GM18909 (cell line): ENCODE results near the gene BCAN.

ENCODE experiments used
- ATAC-seq: cut with Tn5 transposase; IDR thresholded peaks from one replicate; pipeline ENCODE4 v1.9.1; 2021; ENCODE audit warnings: mild to moderate bottlenecking; ENCODE audit not compliant: unreplicated experiment, poor library complexity

Gene BCAN

DNA sequence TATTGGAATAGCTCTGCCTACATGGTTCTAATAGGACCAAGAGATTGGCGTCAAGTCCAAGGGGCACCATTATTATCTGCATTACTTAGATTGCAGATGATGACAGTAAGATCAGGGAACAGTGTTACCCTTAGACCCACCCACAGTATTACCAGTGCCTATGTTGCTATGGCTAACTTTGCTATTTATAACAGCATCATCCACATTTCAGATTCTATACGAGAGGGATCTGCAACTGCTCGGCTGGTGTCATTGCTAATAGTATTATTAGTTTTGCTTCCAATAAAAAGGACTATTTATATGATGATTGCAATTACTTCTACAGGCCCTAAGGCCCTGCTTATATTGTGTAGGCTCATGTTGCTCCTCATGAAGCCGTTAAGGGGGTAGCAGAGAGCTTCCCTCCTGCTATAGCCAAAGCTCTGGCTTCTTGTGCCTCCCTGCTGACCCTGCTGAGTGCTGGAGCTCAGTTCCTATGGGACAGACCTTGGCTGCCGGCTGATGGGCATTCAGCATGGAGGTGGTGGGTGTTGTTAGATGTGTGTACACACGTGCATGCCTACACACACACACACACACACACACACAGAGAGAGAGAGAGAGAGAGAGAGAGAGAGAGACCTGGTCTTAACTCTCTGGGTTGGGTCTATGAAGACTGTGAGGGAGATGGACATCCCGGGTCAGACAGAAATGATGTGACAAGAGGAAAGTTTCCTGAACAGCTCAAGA is 1.3 kb downstream of the BCAN start:
- no peak for ATAC-seq

DNA sequence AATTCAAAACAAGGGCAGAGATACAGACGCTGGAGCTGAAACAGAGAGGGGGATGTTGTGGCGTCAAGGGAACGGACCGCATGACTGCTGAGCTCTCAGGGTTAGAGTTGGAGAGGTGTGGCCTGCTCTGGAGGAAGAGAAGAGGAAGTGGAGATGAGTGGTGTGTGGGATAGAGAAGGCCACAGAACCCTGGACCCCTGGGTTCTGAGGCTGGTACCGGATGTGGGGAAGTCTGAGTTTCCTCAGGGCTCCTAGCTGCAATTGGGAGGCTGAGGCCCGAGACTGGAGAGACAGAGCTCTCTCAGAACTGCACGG is 1.8 kb downstream of the BCAN start:
- ATAC-seq, result no peak

DNA sequence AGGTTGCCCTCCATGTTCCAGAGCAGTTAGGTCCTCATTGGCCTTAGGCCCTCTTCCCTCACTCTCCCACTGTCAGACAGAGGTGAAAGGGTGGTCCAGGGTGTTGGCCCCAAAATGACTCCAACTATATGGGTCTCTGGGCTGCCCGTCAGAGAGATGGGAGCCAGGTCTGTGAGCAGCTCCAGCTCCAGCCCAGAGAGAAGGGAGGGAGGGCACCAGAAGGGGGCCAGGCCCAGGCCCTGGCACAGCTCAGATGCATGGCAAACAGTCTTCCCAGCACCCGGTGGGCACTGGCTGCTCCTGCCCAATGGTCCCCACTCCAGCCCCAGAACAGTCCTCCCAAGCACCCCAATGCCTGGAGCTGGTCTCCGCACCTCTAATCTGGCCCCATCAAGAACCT is 2.2 kb downstream of the BCAN start:
- no peak for ATAC-seq

DNA sequence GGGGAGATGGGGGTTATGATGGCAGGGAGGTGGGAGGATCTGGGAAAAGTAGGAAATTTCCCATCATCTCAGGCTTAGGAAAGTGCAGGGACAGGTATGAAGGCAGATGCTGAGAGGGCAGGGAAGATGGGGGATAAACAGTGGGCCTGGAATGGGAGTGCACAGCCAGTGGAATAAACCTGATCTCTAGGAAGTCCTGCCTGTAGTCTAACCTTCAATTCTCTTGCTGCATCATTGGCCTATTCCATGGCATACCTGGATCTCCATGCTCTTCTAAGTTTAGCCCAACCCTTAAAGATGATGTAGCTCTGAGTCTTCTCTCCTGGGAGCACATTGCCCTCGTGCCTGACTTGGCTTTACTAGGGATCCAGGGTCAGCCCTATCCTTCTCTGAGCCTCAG is 2.7 kb downstream of the BCAN start:
- no peak for ATAC-seq

DNA sequence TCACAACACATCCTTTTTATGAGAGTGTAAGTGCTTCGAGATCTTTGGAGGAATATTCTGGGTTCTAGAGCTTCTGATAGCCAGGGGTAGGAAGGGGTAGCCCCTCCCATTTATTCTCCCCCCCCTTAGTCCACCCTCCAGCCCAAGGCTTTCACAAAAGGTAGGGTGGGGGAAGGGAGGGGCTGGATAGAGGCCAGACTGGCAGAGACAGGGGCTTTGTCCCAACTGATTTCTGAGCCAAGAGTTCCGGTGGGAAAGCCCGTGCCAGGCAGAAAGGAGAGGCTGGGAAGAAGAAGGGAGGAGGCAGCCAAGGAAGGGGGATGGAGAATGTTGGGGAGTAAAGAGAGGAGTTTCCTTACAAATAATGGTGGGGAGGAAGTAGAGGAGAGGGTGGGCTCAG is 3.1 kb downstream of the BCAN start:
- ATAC-seq, result no peak

DNA sequence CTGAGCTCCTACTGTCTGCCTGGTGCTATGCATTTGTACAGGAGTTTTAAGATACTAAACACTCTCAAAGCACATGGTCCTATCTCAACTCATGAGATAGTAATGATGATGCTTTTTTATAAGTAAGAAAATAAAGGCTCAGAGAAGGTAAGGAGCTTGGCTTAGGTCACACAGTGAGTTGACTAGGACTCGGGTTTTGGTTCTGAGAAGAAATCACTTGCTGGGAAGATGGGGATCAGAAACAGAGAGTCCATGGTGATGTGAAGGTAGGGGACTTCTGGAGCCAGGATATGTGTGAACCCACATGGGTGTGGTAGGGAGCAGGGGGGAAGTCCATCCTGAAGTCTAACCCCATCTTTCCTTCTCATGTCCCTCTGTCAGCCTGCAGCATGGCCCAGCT is 3.7 kb downstream of the BCAN start:
- ATAC-seq, result no peak

DNA sequence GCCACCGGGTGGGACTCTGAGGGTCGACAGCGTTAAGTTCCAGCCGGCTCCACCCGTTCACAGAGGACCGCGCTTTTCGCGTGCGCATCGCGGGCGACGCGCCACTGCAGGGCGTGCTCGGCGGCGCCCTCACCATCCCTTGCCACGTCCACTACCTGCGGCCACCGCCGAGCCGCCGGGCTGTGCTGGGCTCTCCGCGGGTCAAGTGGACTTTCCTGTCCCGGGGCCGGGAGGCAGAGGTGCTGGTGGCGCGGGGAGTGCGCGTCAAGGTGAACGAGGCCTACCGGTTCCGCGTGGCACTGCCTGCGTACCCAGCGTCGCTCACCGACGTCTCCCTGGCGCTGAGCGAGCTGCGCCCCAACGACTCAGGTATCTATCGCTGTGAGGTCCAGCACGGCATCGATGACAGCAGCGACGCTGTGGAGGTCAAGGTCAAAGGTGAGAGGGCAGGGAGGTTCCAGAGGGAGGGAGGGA is 4.9 kb downstream of the BCAN start:
- no peak for ATAC-seq

DNA sequence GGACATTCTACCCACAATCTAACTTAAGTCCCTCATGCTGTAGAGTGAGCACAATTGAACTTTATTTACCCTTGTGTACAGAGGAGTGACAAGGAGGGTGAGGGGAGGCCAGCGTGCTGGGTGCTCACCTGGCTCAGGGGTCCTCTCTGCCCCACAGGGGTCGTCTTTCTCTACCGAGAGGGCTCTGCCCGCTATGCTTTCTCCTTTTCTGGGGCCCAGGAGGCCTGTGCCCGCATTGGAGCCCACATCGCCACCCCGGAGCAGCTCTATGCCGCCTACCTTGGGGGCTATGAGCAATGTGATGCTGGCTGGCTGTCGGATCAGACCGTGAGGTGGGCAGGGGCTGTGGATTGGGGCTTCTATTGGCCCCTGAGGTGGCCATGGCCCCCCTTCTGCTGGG is 5.4 kb downstream of the BCAN start:
- ATAC-seq, result no peak

DNA sequence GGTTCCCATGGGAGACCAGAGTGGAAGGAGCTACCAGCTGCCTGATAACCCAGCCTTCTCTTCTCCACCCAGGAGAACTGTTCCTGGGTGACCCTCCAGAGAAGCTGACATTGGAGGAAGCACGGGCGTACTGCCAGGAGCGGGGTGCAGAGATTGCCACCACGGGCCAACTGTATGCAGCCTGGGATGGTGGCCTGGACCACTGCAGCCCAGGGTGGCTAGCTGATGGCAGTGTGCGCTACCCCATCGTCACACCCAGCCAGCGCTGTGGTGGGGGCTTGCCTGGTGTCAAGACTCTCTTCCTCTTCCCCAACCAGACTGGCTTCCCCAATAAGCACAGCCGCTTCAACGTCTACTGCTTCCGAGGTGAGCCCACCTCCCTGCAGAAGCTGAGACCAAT is 6.6 kb downstream of the BCAN start:
- ATAC-seq, result no peak

DNA sequence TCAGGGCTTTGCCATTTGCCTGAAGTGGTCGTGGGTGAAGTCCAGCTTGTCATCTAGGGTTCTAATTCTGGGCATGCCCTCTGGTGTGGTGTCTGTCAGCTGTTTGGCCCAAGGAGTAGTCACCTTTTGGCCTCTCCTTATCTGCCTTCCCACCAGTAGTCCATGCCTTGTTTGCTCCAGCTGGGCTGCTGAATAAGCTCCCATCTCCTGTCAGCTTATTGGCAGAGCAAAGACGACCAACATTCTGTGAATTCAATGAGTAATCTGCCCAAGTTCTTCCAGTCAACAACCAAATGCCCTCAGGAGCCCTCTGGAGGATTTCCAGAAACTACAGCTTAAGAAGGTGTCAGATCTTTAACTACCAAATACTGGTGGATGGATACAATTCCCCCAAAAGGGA is 7.0 kb downstream of the BCAN start:
- no peak for ATAC-seq

DNA sequence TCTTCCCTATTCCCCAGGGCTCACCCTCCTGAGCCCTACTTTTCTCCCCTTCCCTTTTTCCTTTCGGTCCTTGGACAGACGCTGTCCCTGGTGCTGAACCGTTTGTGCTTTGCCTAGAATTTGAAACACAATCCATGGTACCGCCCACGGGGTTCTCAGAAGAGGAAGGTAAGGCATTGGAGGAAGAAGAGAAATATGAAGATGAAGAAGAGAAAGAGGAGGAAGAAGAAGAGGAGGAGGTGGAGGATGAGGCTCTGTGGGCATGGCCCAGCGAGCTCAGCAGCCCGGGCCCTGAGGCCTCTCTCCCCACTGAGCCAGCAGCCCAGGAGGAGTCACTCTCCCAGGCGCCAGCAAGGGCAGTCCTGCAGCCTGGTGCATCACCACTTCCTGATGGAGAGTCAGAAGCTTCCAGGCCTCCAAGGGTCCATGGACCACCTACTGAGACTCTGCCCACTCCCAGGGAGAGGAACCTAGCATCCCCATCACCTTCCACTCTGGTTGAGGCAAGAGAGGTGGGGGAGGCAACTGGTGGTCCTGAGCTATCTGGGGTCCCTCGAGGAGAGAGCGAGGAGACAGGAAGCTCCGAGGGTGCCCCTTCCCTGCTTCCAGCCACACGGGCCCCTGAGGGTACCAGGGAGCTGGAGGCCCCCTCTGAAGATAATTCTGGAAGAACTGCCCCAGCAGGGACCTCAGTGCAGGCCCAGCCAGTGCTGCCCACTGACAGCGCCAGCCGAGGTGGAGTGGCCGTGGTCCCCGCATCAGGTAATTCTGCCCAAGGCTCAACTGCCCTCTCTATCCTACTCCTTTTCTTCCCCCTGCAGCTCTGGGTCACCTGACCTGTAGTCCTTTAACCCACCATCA is 10.4 kb downstream of the BCAN start:
- no peak for ATAC-seq

DNA sequence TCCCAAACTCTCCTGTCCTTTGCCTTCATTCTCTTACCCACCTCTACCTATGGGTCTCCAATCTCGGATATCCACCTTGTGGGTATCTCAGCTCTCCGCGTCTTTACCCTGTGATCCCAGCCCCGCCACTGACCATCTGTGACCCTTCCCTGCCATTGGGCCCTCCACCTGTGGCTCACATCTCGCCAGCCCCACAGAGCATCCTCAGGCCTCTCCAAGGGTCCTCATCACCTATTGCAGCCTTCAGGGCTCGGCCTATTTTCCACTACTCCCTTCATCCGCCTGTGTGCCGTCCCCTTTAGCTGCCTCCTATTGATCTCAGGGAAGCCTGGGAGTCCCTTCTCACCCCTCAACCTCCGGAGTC is 11.1 kb downstream of the BCAN start:
- no peak for ATAC-seq

DNA sequence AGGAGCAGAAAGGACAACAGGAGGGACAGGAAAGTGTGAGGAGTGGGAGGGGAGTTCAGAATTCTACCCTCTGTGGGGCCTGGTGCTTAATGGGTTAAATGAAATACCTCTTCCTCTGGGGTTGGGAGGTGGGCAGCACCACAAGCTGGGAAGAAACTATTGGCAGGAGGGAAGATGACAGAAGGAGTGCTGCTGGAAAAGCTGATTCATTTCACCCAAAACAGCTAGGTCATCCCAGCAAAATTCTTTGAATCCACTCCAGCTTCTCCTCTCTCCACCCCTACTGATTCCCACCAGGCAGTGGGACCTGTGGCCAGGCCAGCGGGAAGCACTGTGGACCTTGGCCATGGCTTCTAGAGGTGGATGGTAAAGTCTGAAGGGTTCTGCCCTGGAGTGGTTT is 12.8 kb downstream of the BCAN start:
- no peak for ATAC-seq

DNA sequence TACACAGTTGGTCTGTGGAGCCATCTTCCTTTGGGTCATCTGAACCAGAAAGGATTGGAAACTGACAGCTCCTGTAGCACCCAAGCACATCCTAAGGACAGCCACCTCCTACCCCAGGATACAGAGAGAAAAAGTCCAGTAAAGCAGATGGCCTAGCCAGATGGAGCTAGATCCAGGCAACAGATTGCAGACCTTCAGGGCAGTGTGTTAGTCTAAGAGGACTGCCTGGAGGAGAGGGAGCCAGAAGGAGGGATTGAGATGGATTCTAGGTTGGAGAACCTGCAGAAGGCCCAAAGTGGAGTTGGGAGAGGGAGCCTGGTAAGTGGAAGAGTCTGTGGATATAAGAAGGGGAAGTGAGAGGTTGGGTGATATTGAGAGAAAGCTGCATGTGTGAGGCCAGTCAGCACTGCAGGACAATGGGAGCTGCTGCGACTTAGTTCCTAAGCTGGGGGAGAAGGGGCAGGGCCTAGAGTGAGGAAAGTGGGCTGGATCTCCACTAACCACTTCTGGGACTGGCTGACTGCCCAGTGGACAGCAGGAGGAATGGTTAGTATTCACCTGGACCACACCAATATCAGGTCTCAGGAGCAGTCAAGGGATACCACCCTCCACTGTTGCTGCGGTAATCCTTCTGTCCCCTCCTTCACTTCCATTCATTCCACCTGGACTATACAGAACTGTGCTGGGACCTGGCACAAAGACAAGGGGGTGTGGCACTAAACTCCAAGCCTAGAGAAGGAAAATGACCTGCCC is 13.4 kb downstream of the BCAN start:
- ATAC-seq, result no peak

DNA sequence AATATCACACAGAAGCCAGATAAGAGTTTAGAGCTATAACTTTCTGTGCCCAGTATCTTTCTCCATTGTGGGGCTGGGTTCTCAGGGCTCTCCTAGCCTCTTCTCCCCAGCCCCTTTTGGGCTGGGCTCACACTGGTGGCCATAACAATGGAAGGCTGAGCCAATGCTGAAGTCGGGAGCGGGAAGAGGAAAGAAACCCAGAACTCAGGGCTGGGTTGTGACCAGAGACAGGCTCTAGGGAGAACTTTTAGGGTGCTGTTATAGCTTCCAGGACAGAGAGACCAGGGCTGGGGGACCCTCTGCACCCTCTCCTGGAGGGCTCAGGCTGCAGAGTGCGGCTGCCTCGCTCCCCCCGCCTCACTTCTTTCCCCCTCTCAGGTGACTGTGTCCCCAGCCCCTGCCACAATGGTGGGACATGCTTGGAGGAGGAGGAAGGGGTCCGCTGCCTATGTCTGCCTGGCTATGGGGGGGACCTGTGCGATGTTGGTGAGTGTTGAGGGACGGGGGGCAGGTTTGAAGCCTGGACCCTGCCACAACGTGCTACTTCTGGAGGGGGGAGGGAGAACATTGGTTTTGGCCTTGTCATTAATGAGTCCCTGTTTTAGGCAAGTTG is 14.1 kb downstream of the BCAN start:
- ATAC-seq, result no peak

DNA sequence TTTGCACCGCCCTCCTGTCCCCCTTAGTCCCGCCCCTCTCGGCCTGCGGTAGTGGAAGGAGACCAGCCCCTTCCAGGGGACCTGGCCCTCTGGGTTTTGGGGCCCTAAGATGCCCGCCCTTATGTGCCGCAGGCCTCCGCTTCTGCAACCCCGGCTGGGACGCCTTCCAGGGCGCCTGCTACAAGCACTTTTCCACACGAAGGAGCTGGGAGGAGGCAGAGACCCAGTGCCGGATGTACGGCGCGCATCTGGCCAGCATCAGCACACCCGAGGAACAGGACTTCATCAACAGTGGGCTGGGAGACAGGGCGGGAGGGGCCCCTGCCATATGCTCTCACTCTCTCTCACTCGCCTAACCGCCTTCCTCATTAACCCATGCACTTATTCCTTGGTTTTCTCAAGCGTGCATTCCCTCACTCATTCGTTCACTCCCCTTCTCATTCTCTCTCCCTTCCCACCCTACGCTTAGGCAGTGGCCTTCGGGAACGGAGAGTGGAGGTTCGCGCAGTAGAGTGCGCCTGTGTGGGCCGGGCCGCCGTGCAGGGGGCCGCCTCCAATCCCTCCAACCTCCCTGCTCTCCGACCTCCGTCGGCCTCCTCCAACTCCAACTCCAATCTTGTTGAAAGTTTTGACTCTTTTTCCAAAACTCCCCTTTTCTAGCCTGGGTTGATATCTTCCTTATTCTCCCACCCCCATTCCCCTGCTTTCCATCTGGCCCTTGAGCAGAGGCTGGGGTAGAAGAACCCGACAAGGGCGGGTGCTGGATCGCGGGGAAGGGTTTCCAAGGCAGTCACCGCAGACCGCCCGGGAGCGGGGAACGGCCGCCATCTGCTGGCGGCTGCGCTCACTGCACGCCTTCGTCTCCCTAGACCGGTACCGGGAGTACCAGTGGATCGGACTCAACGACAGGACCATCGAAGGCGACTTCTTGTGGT is 15.2 kb downstream of the BCAN start:
- no peak for ATAC-seq

DNA sequence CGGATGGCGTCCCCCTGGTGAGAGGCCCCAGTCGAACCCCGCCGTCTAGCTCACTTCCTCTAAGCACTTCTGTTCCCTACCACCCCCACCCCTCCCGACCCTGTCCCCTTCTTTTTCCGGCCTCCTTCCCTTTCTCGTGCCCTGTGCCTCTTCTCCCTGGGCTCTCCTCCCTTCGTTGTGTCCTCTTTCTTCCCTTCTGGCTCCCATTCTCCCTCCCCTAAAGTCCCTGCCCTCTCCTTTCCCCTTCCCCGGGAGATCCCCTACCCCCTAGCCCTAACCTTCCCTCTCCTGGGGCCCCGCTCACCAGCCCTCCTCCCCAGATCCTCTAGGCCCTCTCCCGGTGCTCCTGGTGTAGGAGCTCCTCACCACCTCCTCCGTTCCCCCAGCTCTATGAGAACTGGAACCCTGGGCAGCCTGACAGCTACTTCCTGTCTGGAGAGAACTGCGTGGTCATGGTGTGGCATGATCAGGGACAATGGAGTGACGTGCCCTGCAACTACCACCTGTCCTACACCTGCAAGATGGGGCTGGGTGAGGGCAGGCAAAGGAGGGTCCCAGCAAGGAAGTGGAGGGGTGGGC is 15.9 kb downstream of the BCAN start:
- no peak for ATAC-seq

DNA sequence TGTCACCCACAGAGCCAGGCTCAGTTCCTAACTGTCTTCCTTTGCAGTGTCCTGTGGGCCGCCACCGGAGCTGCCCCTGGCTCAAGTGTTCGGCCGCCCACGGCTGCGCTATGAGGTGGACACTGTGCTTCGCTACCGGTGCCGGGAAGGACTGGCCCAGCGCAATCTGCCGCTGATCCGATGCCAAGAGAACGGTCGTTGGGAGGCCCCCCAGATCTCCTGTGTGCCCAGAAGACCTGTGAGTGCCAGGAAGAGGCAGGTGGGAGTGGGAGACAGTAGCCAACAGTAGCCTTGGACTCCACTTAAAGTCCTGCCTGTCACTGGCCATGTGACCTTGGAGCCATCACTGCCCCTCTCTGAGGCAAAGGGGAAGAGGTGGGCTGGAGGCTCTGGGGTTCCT is 16.6 kb downstream of the BCAN start:
- no peak for ATAC-seq

DNA sequence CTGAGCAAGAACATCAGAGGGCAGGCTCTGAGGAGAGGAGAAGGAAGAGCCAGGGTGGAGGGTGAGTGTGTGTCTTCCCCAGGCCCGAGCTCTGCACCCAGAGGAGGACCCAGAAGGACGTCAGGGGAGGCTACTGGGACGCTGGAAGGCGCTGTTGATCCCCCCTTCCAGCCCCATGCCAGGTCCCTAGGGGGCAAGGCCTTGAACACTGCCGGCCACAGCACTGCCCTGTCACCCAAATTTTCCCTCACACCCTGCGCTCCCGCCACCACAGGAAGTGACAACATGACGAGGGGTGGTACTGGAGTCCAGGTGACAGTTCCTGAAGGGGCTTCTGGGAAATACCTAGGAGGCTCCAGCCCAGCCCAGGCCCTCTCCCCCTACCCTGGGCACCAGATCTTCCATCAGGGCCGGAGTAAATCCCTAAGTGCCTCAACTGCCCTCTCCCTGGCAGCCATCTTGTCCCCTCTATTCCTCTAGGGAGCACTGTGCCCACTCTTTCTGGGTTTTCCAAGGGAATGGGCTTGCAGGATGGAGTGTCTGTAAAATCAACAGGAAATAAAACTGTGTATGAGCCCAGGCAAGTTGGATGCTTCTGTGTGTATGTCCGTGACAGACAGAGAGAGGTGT is 17.1 kb downstream of the BCAN start:
- no peak for ATAC-seq
